Prostate gland (tissue), 2 donors: ENCODE results near the gene ALB. TPM values are rescaled to one million over a fixed set of nuclear protein-coding genes. Genes with fewer than 3 reads are reported as not detected.

Experiments
- DNase-seq: peaks from one replicate; pipeline ENCODE4 v3.0.0-alpha.2; 2019; ENCODE audit warnings: low spot score
- H3K27ac ChIP-seq, 2 donors: fragments of 200-600 bp; sonication (generic); 2 replicates each; pipeline ENCODE4 v1.5.1; 2017 to 2019
- H3K27me3 ChIP-seq: fragments of 200-600 bp; sonication (generic); replicated peaks from 2 replicates; pipeline ENCODE4 v1.5.1; 2019; ENCODE audit not compliant: insufficient read depth
- H3K36me3 ChIP-seq, 2 donors: fragments of 200-600 bp; sonication (generic); 1 replicate in 1 of 2; 2 replicates in 1 of 2; pipeline versions ENCODE4 v1.5.1 to v1.8.1; 2017 to 2019
- H3K4me1 ChIP-seq: fragments of 200-600 bp; sonication (generic); replicated peaks from 2 replicates; pipeline ENCODE4 v1.5.1; 2019
- H3K4me3 ChIP-seq, 2 donors: fragments of 200-600 bp; sonication (generic); 2 replicates each; pipeline ENCODE4 v1.5.1; 2017 to 2019
- H3K9me3 ChIP-seq: fragments of 200-600 bp; sonication (generic); 2 replicates; pipeline ENCODE4 v1.5.1; 2017
- CTCF ChIP-seq, 4 experiments: fragments of 200-600 bp in 2 of 4; fragments of 450-650 bp in 2 of 4; sonication (generic) in 2 of 4; IDR thresholded peaks; 1 replicate in 3 of 4; 2 replicates in 1 of 4; pipeline ENCODE4 v1.5.1; 2016 to 2019; ENCODE audit warnings: antibody characterized with exemption in 4 of 4, mild to moderate bottlenecking in 2 of 4, moderate library complexity in 2 of 4
- POLR2A ChIP-seq: fragments of 450-650 bp; IDR thresholded peaks from one replicate; pipeline ENCODE4 v1.6.1; 2016; ENCODE audit warnings: antibody characterized with exemption, mild to moderate bottlenecking
- POLR2AphosphoS5 ChIP-seq: sonication (generic); formaldehyde crosslinking; IDR thresholded peaks from one replicate; pipeline ENCODE4 v1.6.1; 2017; ENCODE audit warnings: antibody characterized with exemption
- WGBS: methylation state at CpG from one replicate; pipeline ENCODE4 v1.1.5; 2018; 5-methylcytosine and 5-hydroxymethylcytosine counted together
- intact Hi-C: fragments of 100-400 bp; cut with DNase I; formaldehyde crosslinking; loops from one replicate; pipeline ENCODE4 v1.14.2; 2022
- total RNA-seq, 2 donors: library from RNA; depleted of rRNA; stranded (reverse); fragments of >200 nt; gene quantifications; one replicate each; pipeline ENCODE4 v1.1.0, GENCODE V29; 2016

ALB gene
- total RNA-seq, 2 donors from 2014 or later = 0.41 to 9.0 TPM

DNA sequence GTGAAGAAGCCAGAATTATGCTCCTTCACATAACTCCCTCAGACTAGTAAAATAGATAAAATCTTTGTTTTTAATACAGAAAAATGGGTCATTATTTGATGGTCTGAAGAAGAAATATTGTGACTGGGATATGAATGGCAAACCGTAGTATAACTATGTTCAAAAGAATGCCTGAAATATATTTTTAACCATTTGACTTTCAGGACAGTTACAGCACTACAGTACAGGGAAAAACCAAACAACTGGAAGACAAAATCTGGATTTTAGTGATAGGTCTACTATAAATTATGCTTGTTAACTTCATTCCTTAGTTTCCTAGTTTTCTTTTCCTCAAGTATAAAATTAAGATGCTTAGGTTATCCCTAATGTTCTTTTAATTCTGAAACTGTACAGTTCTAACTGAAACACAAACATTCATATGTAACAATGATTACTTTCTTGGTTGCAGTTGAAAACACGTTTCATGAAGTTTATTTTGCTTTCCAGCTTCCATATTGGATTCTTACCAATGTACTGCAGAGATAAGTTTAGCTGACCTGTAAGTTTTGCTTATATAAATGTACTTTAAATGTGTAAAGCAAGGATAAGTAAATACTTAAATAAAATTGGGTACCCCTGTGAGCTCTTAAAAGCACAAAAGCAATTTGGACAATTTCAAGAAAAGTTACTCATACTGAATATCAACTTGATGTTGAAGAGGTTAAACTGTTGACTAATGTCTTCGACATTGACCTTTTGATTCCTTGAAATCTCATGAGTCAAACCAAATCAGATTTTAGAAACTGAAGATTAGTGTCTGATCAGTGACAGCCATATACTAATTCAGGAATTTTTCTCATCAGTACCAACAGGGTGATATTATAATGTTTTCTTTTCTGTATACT, 32.8 kb downstream of the ALB start:
- intact Hi-C loops = no loop called here
- no peaks in the 10 kb centered on the region for H3K36me3 ChIP-seq
- H3K4me1 ChIP-seq = no peaks in the 10 kb centered on the region
- DNase-seq = no peak
- no peak overlapping the region for H3K27ac ChIP-seq
- no peak overlapping the region for H3K4me3 ChIP-seq
- no peaks in the 10 kb centered on the region for H3K9me3 ChIP-seq
- WGBS = 56% methylated on average over 3 of the region's 3 CpGs
- no peak for TF ChIP-seq POLR2A
- no peak for TF ChIP-seq POLR2AphosphoS5
- no peak for TF ChIP-seq CTCF (IDR thresholded peaks at IDR 0.05)
- H3K27me3 ChIP-seq = peaks cover 3% of the 10 kb centered on the region

- Histone ChIP-seq H3K27ac (no peak overlapping the region), H3K4me1 (no peaks in the 10 kb centered on the region), H3K36me3 (no peaks in the 10 kb centered on the region), H3K9me3 (no peaks in the 10 kb centered on the region), H3K27me3 (peaks cover 3% of the 10 kb centered on the region), H3K4me3 (no peak overlapping the region)
- no peak for DNase-seq
- TF ChIP-seq CTCF (IDR thresholded peaks at IDR 0.05) (no peak), POLR2A (no peak), POLR2AphosphoS5 (no peak)
- intact Hi-C loops = no loop called here
Observed at GRCh38 chr4:73437558-73437956, 33.5 kb downstream of the ALB start.

GRCh38 chr4:73438048-73438447, 34.0 kb downstream of the ALB start:
- intact Hi-C loops = no loop called here
- H3K4me3 ChIP-seq = no peak overlapping the region
- H3K9me3 ChIP-seq = no peaks in the 10 kb centered on the region
- H3K27me3 ChIP-seq = peaks cover 3% of the 10 kb centered on the region
- no peak for DNase-seq
- TF ChIP-seq POLR2AphosphoS5 (no peak), CTCF (IDR thresholded peaks at IDR 0.05) (no peak), POLR2A (no peak)
- H3K36me3 ChIP-seq = no peaks in the 10 kb centered on the region
- no peak overlapping the region for H3K27ac ChIP-seq
- no peaks in the 10 kb centered on the region for H3K4me1 ChIP-seq
- 93% methylated on average over 1 of the region's 1 CpG for WGBS

DNA sequence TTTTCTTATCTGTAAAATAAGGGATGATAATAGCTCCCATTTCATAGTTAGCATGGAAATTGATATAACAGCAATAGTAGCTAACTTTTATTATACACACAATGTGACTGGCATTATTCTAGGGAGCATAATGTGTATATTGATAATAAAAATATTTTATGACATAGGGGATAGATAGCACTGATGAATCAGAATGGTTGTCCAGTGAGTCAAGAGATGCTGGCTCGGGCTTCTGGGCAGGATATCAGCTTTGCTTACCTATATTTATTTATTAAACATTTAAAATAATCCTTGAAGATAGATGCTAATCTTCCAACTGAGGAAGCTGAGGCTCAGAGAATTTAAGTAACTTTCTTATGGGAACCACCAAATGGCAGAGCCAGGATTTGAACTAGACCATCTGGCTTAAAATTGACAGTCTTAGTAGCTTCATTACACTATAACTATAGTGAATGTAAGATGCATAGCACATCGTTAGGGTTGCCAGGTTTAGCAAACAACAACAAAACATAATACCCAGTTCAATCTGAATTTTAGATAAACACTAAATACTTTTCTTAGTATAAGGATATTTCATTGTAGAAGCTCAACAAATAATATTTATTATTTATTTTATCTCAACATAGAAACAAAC, 34.6 kb downstream of the ALB start:
- Histone ChIP-seq H3K9me3 (no peaks in the 10 kb centered on the region), H3K27ac (no peak overlapping the region), H3K27me3 (peaks cover 3% of the 10 kb centered on the region), H3K4me1 (no peaks in the 10 kb centered on the region), H3K4me3 (no peak overlapping the region), H3K36me3 (no peaks in the 10 kb centered on the region)
- TF ChIP-seq CTCF (IDR thresholded peaks at IDR 0.05) (no peak), POLR2A (no peak), POLR2AphosphoS5 (no peak)
- DNase-seq = no peak
- 72% methylated on average over 2 of the region's 2 CpGs for WGBS
- intact Hi-C loops = no loop called here
